ENCODE results near the gene INSC.

- TF ChIP-seq RAD21 (IDR thresholded peaks at IDR 0.05 in 1 of 2, conservative IDR thresholded peaks at IDR 0.05 in 1 of 2; ENCODE audit: low read depth in 2 of 2, low read length in 2 of 2) = no peak
- TF ChIP-seq SP1 (IDR thresholded peaks at IDR 0.05; ENCODE audit: low read depth, low read length) = no peak
- TF ChIP-seq CTBP2 (IDR thresholded peaks at IDR 0.05; ENCODE audit: borderline replicate concordance, insufficient read depth, insufficient read length, low read length) = no peak
- TF ChIP-seq POLR2A (IDR thresholded peaks at IDR 0.05; ENCODE audit: control extremely low read depth in 1 of 2, low read depth in 2 of 2, low read length in 2 of 2) = no peak
These were observed 98.2 kb downstream of the INSC start for GRCh38 chr11:15212876-15213275.
